ENCODE measurements around the gene SIN3A.

The SIN3A gene

GRCh38 chr15:75371486-75371885 lies 80.0 kb downstream of the SIN3A start:
- Histone ChIP-seq H3K4me3 (replicated peaks; ENCODE audit: low read depth, low read length) (no peak overlapping the region), H3K36me3 (ENCODE audit: control insufficient read depth, insufficient read depth, low read length) (peaks cover 21% of the 10 kb centered on the region), H3K27me3 (replicated peaks; ENCODE audit: control insufficient read depth, insufficient read depth, low read length) (no peaks in the 10 kb centered on the region)
- DNase-seq (ENCODE audit: extremely low read depth, insufficient read length) = no peak
- no peak for TF ChIP-seq CTCF (IDR thresholded peaks at IDR 0.05; ENCODE audit: insufficient read depth, low read length, poor library complexity, severe bottlenecking)

GRCh38 chr15:75369897-75370581 lies 81.5 kb downstream of the SIN3A start:
- Histone ChIP-seq H3K4me3 (replicated peaks; ENCODE audit: low read depth, low read length) (no peak overlapping the region), H3K27me3 (replicated peaks; ENCODE audit: control insufficient read depth, insufficient read depth, low read length) (no peaks in the 10 kb centered on the region)
- DNase-seq (ENCODE audit: extremely low read depth, insufficient read length) = no peak

GRCh38 chr15:75368689-75369239 lies 82.7 kb downstream of the SIN3A start:
- peaks cover 27% of the 10 kb centered on the region for H3K36me3 ChIP-seq (ENCODE audit: control insufficient read depth, insufficient read depth, low read length)
- no peak for DNase-seq (ENCODE audit: extremely low read depth, insufficient read length)
- H3K27me3 ChIP-seq (replicated peaks; ENCODE audit: control insufficient read depth, insufficient read depth, low read length) = no peaks in the 10 kb centered on the region
- TF ChIP-seq CTCF (IDR thresholded peaks at IDR 0.05; ENCODE audit: insufficient read depth, low read length, poor library complexity, severe bottlenecking) = no peak
- H3K4me3 ChIP-seq (replicated peaks; ENCODE audit: low read depth, low read length) = peak overlapping the region; percentile 91

More at GRCh38 chr15:75369897-75370581, 81.5 kb downstream of the SIN3A start:
- TF ChIP-seq CTCF (IDR thresholded peaks at IDR 0.05; ENCODE audit: insufficient read depth, low read length, poor library complexity, severe bottlenecking) = no peak
- H3K36me3 ChIP-seq (ENCODE audit: control insufficient read depth, insufficient read depth, low read length) = peaks cover 20% of the 10 kb centered on the region

- Histone ChIP-seq H3K4me3 (replicated peaks; ENCODE audit: low read depth, low read length) (peak within 1 kb of the TSS; percentile 91), H3K36me3 (ENCODE audit: control insufficient read depth, insufficient read depth, low read length) (peaks cover 26% of the 10 kb centered on the region), H3K27me3 (replicated peaks; ENCODE audit: control insufficient read depth, insufficient read depth, low read length) (no peaks in the 10 kb centered on the region)
- TF ChIP-seq CTCF (IDR thresholded peaks at IDR 0.05; ENCODE audit: insufficient read depth, low read length, poor library complexity, severe bottlenecking) = peak; percentile 90
- peak; percentile 98 for DNase-seq (ENCODE audit: extremely low read depth, insufficient read length)
Observed at GRCh38 chr15:75367913-75368688, 83.4 kb downstream of the SIN3A start, which contains the start of gene MAN2C1. MAN2C1 (minus strand) TSS chr15:75368607; CDS start chr15:75368583, 24 bp downstream.

- no peak for DNase-seq (ENCODE audit: extremely low read depth, insufficient read length)
- Histone ChIP-seq H3K36me3 (ENCODE audit: control insufficient read depth, insufficient read depth, low read length) (peaks cover 26% of the 10 kb centered on the region), H3K27me3 (replicated peaks; ENCODE audit: control insufficient read depth, insufficient read depth, low read length) (no peaks in the 10 kb centered on the region), H3K4me3 (replicated peaks; ENCODE audit: low read depth, low read length) (peak overlapping the region; percentile 56)
- no peak for TF ChIP-seq CTCF (IDR thresholded peaks at IDR 0.05; ENCODE audit: insufficient read depth, low read length, poor library complexity, severe bottlenecking)
Observed at GRCh38 chr15:75367406-75367912, 84.0 kb downstream of the SIN3A start.

Measured in GM06990 (cell line).